Glutamatergic neuron (in vitro differentiated cells): Measurements from ENCODE around the gene ATP9A. TPM values are rescaled to one million over a fixed set of nuclear protein-coding genes. Genes with fewer than 3 reads are reported as not detected.

Experiments
- DNase-seq: peaks from one replicate; pipeline ENCODE4 v3.0.0; 2022
- H3K27ac Mint-ChIP-seq: one replicate; pipeline ENCODE4 v1.8.0; 2020; ENCODE audit warnings: mild to moderate bottlenecking, mixed read lengths, inconsistent platforms; ENCODE audit not compliant: unreplicated experiment
- H3K27me3 Mint-ChIP-seq: one replicate; pipeline ENCODE4 v1.8.0; 2020; ENCODE audit warnings: mild to moderate bottlenecking, moderate library complexity, mixed read lengths, inconsistent platforms; ENCODE audit not compliant: unreplicated experiment
- H3K36me3 Mint-ChIP-seq: one replicate; pipeline ENCODE4 v1.8.0; 2020; ENCODE audit warnings: mild to moderate bottlenecking, mixed read lengths, inconsistent platforms; ENCODE audit not compliant: unreplicated experiment
- H3K4me1 Mint-ChIP-seq: one replicate; pipeline ENCODE4 v1.8.0; 2020; ENCODE audit warnings: mild to moderate bottlenecking, low read depth, mixed read lengths, inconsistent platforms; ENCODE audit not compliant: unreplicated experiment
- H3K4me3 Mint-ChIP-seq: one replicate; pipeline ENCODE4 v1.8.0; 2020; ENCODE audit warnings: mild to moderate bottlenecking, mixed read lengths, inconsistent platforms; ENCODE audit not compliant: unreplicated experiment
- H3K9me3 Mint-ChIP-seq: one replicate; pipeline ENCODE4 v1.8.0; 2020; ENCODE audit warnings: mild to moderate bottlenecking, moderate library complexity, mixed read lengths, inconsistent platforms; ENCODE audit not compliant: unreplicated experiment
- CTCF ChIP-seq: fragments of 200-600 bp; sonication (generic); IDR thresholded peaks from one replicate; pipeline ENCODE4 v1.5.0; 2021; ENCODE audit not compliant: partially characterized antibody, unreplicated experiment
- total RNA-seq: library from RNA; stranded (reverse); fragmentation: NEBNext Ultra II Directional; extraction: Animal tissue kit (Norgen Biotek cat#: 25700); gene quantifications from one replicate; pipeline ENCODE4 v1.2.1, GENCODE V29; 2021; ENCODE audit not compliant: unreplicated experiment

Gene ATP9A
- total RNA-seq, 1 donor from 2014 or later: 66.1 TPM

GRCh38 chr20:51629399-51630058, 138.7 kb downstream of the ATP9A start:
- Mint-ChIP-seq H3K4me3 (no peak overlapping the region), H3K27me3 (no peaks in the 10 kb centered on the region), H3K36me3 (no peaks in the 10 kb centered on the region), H3K4me1 (peaks cover 2% of the 10 kb centered on the region), H3K9me3 (peaks cover 1% of the 10 kb centered on the region), H3K27ac (no peak overlapping the region)
- no peak for TF ChIP-seq CTCF
- no peak for DNase-seq

- Mint-ChIP-seq H3K4me1 (peaks cover 2% of the 10 kb centered on the region), H3K4me3 (no peak overlapping the region), H3K36me3 (no peaks in the 10 kb centered on the region), H3K9me3 (peaks cover 1% of the 10 kb centered on the region), H3K27ac (no peak overlapping the region), H3K27me3 (no peaks in the 10 kb centered on the region)
- no peak for TF ChIP-seq CTCF
- DNase-seq: no peak
Observed at GRCh38 chr20:51628533-51629398, 139.4 kb downstream of the ATP9A start.

GRCh38 chr20:51627586-51627985, 140.6 kb downstream of the ATP9A start:
- no peaks in the 10 kb centered on the region for H3K27me3 Mint-ChIP-seq
- H3K27ac Mint-ChIP-seq: no peak overlapping the region
- peaks cover 1% of the 10 kb centered on the region for H3K9me3 Mint-ChIP-seq
- no peak overlapping the region for H3K4me3 Mint-ChIP-seq
- no peak for DNase-seq
- no peaks in the 10 kb centered on the region for H3K36me3 Mint-ChIP-seq
- peaks cover 2% of the 10 kb centered on the region for H3K4me1 Mint-ChIP-seq
- TF ChIP-seq CTCF: no peak

- peaks cover 1% of the 10 kb centered on the region for H3K9me3 Mint-ChIP-seq
- H3K27me3 Mint-ChIP-seq: no peaks in the 10 kb centered on the region
- no peaks in the 10 kb centered on the region for H3K36me3 Mint-ChIP-seq
- TF ChIP-seq CTCF: no peak
- H3K4me1 Mint-ChIP-seq: no peaks in the 10 kb centered on the region
- DNase-seq: no peak
- no peak overlapping the region for H3K27ac Mint-ChIP-seq
- no peak overlapping the region for H3K4me3 Mint-ChIP-seq
Observed at GRCh38 chr20:51625105-51625504, 143.1 kb downstream of the ATP9A start.
